ENCODE results near the gene CFAP97D2. TPM values are rescaled to one million over a fixed set of nuclear protein-coding genes. Genes with fewer than 3 reads are reported as not detected.
"Not testable (repeated sequence)": the region's sequence is repeated elsewhere in the genome, so short reads cannot be mapped to it uniquely, and the experiment has no call there.

CFAP97D2 gene
- total RNA-seq, 3 donors from 2014 or later, result not detected

- TF ChIP-seq CTCF (IDR thresholded peaks at IDR 0.05), result no peak
- H3K36me3 ChIP-seq (ENCODE audit: low read depth), result no peaks in the 10 kb centered on the region
- H3K4me1 ChIP-seq (ENCODE audit: low read depth), result peaks cover 14% of the 10 kb centered on the region
- intact Hi-C loops (cut with DNase I, micrococcal nuclease), result no loop called here
- ATAC-seq (peak; percentile 81), DNase-seq (peak in 1 of 3 donors; percentile 28)
- H3K9me3 ChIP-seq, result no peaks in the 10 kb centered on the region
- no peak overlapping the region for H3K4me3 ChIP-seq
Observed at GRCh38 chr13:114259974-114260373, 80.9 kb downstream of the CFAP97D2 start.

- TF ChIP-seq CTCF (IDR thresholded peaks at IDR 0.05), result no peak
- DNase-seq (no peak), ATAC-seq (no peak)
- Histone ChIP-seq H3K4me3 (no peak overlapping the region), H3K9me3 (no peaks in the 10 kb centered on the region), H3K36me3 (ENCODE audit: low read depth) (no peaks in the 10 kb centered on the region), H3K4me1 (ENCODE audit: low read depth) (peaks cover 14% of the 10 kb centered on the region)
- intact Hi-C loops (cut with DNase I, micrococcal nuclease), result no loop called here
Observed at GRCh38 chr13:114260814-114261213, 81.8 kb downstream of the CFAP97D2 start.

- peaks cover 14% of the 10 kb centered on the region for H3K4me1 ChIP-seq (ENCODE audit: low read depth)
- no peaks in the 10 kb centered on the region for H3K9me3 ChIP-seq
- H3K36me3 ChIP-seq (ENCODE audit: low read depth), result no peaks in the 10 kb centered on the region
- no peak for DNase-seq
- intact Hi-C loops (cut with DNase I, micrococcal nuclease), result no loop called here
- H3K4me3 ChIP-seq, result no peak overlapping the region
- TF ChIP-seq CTCF (IDR thresholded peaks at IDR 0.05), result no peak
- peak; percentile 30 for ATAC-seq
Observed at GRCh38 chr13:114261328-114261965, 82.4 kb downstream of the CFAP97D2 start.

GRCh38 chr13:114263578-114263977, 84.5 kb downstream of the CFAP97D2 start:
- ATAC-seq (peak; percentile 13), DNase-seq (no peak)
- peaks cover 14% of the 10 kb centered on the region for H3K4me1 ChIP-seq (ENCODE audit: low read depth)
- no peak for TF ChIP-seq CTCF (IDR thresholded peaks at IDR 0.05)
- intact Hi-C loops (cut with DNase I, micrococcal nuclease), result no loop called here
- H3K9me3 ChIP-seq, result no peaks in the 10 kb centered on the region
- no peak overlapping the region for H3K4me3 ChIP-seq
- H3K36me3 ChIP-seq (ENCODE audit: low read depth), result no peaks in the 10 kb centered on the region

- ATAC-seq; H3K4me3 ChIP-seq; intact Hi-C loops (cut with DNase I, micrococcal nuclease); H3K36me3 ChIP-seq (ENCODE audit: low read depth); DNase-seq; H3K4me1 ChIP-seq (ENCODE audit: low read depth); H3K9me3 ChIP-seq: not testable (repeated sequence)
Observed at GRCh38 chr13:114264313-114264712, 85.3 kb downstream of the CFAP97D2 start.

- no peaks in the 10 kb centered on the region for H3K9me3 ChIP-seq
- peaks cover under 1% of the 10 kb centered on the region for H3K36me3 ChIP-seq (ENCODE audit: low read depth)
- no peak for DNase-seq
- no peak for TF ChIP-seq CTCF (IDR thresholded peaks at IDR 0.05)
- H3K4me1 ChIP-seq (ENCODE audit: low read depth), result peaks cover 6% of the 10 kb centered on the region
- intact Hi-C loops (cut with DNase I, micrococcal nuclease), result no loop called here
- no peak overlapping the region for H3K4me3 ChIP-seq
- no peak for ATAC-seq
Observed at GRCh38 chr13:114264886-114265611, 86.0 kb downstream of the CFAP97D2 start.

Data from mucosa of descending colon (tissue), 3 donors.